Prostate gland (tissue), 2 donors: ENCODE results near the gene SUGCT. TPM values are rescaled to one million over a fixed set of nuclear protein-coding genes. Genes with fewer than 3 reads are reported as not detected.

Source experiments
- DNase-seq: peaks from one replicate; pipeline ENCODE4 v3.0.0-alpha.2; 2019; ENCODE audit warnings: low spot score
- H3K27ac ChIP-seq, 2 donors: fragments of 200-600 bp; sonication (generic); 2 replicates each; pipeline ENCODE4 v1.5.1; 2017 to 2019
- H3K27me3 ChIP-seq: fragments of 200-600 bp; sonication (generic); replicated peaks from 2 replicates; pipeline ENCODE4 v1.5.1; 2019; ENCODE audit not compliant: insufficient read depth
- H3K36me3 ChIP-seq, 2 donors: fragments of 200-600 bp; sonication (generic); 1 replicate in 1 of 2; 2 replicates in 1 of 2; pipeline versions ENCODE4 v1.5.1 to v1.8.1; 2017 to 2019
- H3K4me1 ChIP-seq: fragments of 200-600 bp; sonication (generic); replicated peaks from 2 replicates; pipeline ENCODE4 v1.5.1; 2019
- H3K4me3 ChIP-seq, 2 donors: fragments of 200-600 bp; sonication (generic); 2 replicates each; pipeline ENCODE4 v1.5.1; 2017 to 2019
- H3K9me3 ChIP-seq: fragments of 200-600 bp; sonication (generic); 2 replicates; pipeline ENCODE4 v1.5.1; 2017
- POLR2A ChIP-seq: fragments of 450-650 bp; IDR thresholded peaks from one replicate; pipeline ENCODE4 v1.6.1; 2016; ENCODE audit warnings: antibody characterized with exemption, mild to moderate bottlenecking
- POLR2AphosphoS5 ChIP-seq: sonication (generic); formaldehyde crosslinking; IDR thresholded peaks from one replicate; pipeline ENCODE4 v1.6.1; 2017; ENCODE audit warnings: antibody characterized with exemption
- WGBS: methylation state at CpG from one replicate; pipeline ENCODE4 v1.1.5; 2018; 5-methylcytosine and 5-hydroxymethylcytosine counted together
- intact Hi-C: fragments of 100-400 bp; cut with DNase I; formaldehyde crosslinking; loops from one replicate; pipeline ENCODE4 v1.14.2; 2022
- total RNA-seq, 2 donors: library from RNA; depleted of rRNA; stranded (reverse); fragments of >200 nt; gene quantifications; one replicate each; pipeline ENCODE4 v1.1.0, GENCODE V29; 2016
- TF ChIP-seq, protein P1 (sequence below), 4 experiments: fragments of 200-600 bp in 2 of 4; fragments of 450-650 bp in 2 of 4; sonication (generic) in 2 of 4; IDR thresholded peaks; 1 replicate in 3 of 4; 2 replicates in 1 of 4; pipeline ENCODE4 v1.5.1; 2016 to 2019; ENCODE audit warnings: antibody characterized with exemption in 4 of 4, mild to moderate bottlenecking in 2 of 4, moderate library complexity in 2 of 4

The SUGCT gene
- total RNA-seq, 2 donors from 2014 or later, result 2.2 to 3.2 TPM

DNA sequence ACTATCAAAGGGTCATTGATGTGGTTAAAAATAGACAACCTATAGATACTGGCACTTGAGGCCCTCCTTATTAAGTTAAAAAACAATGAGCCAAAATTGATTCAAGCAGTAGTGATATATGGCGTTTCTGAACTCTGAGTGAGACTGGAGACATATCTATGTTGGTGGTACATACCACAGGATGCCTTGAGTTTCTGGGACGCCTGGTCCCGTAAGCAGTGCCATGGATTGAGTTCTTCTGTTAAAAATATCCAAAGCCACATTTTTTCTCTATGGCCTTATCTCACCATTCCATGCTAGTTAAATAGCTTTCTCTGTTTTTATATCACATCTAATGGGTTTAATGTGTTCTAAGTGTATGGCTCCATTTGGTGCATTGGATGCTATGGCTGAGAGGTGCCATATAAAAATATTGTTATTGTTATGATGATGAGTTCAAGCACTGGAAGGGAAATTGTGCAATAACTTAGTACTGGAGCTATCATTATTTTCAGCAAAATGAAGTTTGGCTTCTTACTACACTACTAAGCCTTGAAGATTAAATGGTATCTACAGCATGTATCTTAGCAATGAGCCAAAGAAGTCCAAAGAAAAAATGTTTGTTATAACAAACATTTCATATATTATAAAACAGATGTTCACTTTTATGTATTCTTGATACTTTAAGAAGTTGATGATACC, 713.9 kb downstream of the SUGCT start:
- no peaks in the 10 kb centered on the region for H3K36me3 ChIP-seq
- H3K27me3 ChIP-seq, result no peaks in the 10 kb centered on the region
- no peaks in the 10 kb centered on the region for H3K9me3 ChIP-seq
- H3K4me1 ChIP-seq, result no peaks in the 10 kb centered on the region
- no peak overlapping the region for H3K4me3 ChIP-seq
- DNase-seq, result no peak
- no peak overlapping the region for H3K27ac ChIP-seq
- intact Hi-C loops, result no loop called here
- WGBS, result 90% methylated on average over 3 of the region's 3 CpGs
- TF ChIP-seq POLR2AphosphoS5 (no peak), POLR2A (no peak)
- TF ChIP-seq, protein P1, sequence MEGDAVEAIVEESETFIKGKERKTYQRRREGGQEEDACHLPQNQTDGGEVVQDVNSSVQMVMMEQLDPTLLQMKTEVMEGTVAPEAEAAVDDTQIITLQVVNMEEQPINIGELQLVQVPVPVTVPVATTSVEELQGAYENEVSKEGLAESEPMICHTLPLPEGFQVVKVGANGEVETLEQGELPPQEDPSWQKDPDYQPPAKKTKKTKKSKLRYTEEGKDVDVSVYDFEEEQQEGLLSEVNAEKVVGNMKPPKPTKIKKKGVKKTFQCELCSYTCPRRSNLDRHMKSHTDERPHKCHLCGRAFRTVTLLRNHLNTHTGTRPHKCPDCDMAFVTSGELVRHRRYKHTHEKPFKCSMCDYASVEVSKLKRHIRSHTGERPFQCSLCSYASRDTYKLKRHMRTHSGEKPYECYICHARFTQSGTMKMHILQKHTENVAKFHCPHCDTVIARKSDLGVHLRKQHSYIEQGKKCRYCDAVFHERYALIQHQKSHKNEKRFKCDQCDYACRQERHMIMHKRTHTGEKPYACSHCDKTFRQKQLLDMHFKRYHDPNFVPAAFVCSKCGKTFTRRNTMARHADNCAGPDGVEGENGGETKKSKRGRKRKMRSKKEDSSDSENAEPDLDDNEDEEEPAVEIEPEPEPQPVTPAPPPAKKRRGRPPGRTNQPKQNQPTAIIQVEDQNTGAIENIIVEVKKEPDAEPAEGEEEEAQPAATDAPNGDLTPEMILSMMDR (IDR thresholded peaks at IDR 0.05), result no peak

DNA sequence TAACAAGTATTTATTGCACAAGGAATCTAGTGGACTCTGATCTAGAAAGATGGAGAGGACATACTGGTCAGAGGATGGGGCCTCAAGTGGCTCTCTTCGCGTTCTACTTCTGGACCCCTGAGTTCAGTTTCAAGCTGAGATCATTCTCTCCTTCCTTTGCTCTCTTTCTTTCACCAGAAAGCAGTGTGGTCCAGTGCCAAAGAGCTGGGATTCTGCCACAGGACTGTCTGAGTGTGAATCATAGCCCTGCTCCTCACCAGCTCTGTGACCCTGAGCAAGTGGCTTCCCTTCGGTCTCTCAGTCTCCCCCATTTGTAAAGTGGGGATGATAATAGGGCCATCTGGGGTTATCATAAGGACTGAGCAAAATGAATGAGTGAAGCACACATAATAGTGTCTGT, 715.2 kb downstream of the SUGCT start:
- TF ChIP-seq POLR2AphosphoS5, result no peak
- TF ChIP-seq POLR2A, result no peak
- TF ChIP-seq, protein P1 (IDR thresholded peaks at IDR 0.05), result no peak
- 89% methylated on average over 3 of the region's 3 CpGs for WGBS

DNA sequence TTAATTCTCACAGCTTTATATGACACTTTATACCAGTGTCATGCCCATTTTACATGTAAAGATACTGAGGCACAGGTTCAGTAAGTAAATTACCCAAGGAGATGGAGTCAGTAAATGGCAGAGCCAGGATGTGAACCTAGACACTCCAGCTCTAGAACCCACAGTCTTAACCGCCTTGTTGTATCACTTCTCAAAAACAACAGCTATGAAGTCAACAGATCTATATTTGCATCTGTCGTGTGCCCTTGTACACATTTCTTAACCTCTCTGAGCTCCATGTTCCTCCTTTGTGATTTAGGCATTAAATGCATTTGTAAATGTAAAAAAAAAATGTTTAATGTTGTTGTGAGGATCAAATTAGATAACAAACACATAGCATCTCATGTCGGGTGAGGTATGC, 716.2 kb downstream of the SUGCT start:
- Histone ChIP-seq H3K4me1 (no peaks in the 10 kb centered on the region), H3K4me3 (no peak overlapping the region), H3K27me3 (no peaks in the 10 kb centered on the region), H3K9me3 (no peaks in the 10 kb centered on the region), H3K27ac (no peak overlapping the region), H3K36me3 (no peaks in the 10 kb centered on the region)
- WGBS, result 92% methylated on average over 3 of the region's 3 CpGs
- TF ChIP-seq, protein P1 (IDR thresholded peaks at IDR 0.05), result no peak
- TF ChIP-seq POLR2AphosphoS5, result no peak
- no peak for TF ChIP-seq POLR2A
- DNase-seq, result no peak
- intact Hi-C loops, result no loop called here

More for the DNA sequence above, 715.2 kb downstream of the SUGCT start:
- Histone ChIP-seq H3K4me1 (no peaks in the 10 kb centered on the region), H3K4me3 (no peak overlapping the region), H3K9me3 (no peaks in the 10 kb centered on the region), H3K27me3 (no peaks in the 10 kb centered on the region), H3K36me3 (no peaks in the 10 kb centered on the region), H3K27ac (no peak overlapping the region)
- no peak for DNase-seq
- intact Hi-C loops, result no loop called here

DNA sequence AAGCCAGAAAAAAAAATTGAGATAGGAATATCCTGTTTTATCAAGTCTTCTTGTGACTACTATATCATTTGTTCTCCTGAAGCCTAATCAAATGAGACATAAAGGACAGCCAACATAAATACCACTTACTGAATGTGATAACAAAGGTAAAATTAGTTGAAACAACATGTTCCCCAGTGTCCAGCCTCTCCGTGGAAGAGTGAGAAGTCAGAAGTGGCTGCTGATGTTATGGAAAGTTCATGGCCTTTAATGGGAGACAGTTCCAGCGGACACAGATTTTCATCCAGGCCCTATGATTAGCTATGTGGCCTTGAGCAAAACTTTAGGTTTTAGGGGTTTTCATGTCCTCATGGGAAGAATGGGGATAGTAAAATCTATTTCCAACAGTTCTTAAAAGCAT, 724.3 kb downstream of the SUGCT start:
- DNase-seq, result no peak
- H3K27me3 ChIP-seq, result no peaks in the 10 kb centered on the region
- no peak overlapping the region for H3K4me3 ChIP-seq
- H3K9me3 ChIP-seq, result no peaks in the 10 kb centered on the region
- no peak overlapping the region for H3K27ac ChIP-seq
- TF ChIP-seq POLR2AphosphoS5, result no peak
- TF ChIP-seq, protein P1 (IDR thresholded peaks at IDR 0.05), result no peak
- no peak for TF ChIP-seq POLR2A
- no peaks in the 10 kb centered on the region for H3K4me1 ChIP-seq
- H3K36me3 ChIP-seq, result no peaks in the 10 kb centered on the region
- intact Hi-C loops, result no loop called here
- 79% methylated on average over 2 of the region's 2 CpGs for WGBS

DNA sequence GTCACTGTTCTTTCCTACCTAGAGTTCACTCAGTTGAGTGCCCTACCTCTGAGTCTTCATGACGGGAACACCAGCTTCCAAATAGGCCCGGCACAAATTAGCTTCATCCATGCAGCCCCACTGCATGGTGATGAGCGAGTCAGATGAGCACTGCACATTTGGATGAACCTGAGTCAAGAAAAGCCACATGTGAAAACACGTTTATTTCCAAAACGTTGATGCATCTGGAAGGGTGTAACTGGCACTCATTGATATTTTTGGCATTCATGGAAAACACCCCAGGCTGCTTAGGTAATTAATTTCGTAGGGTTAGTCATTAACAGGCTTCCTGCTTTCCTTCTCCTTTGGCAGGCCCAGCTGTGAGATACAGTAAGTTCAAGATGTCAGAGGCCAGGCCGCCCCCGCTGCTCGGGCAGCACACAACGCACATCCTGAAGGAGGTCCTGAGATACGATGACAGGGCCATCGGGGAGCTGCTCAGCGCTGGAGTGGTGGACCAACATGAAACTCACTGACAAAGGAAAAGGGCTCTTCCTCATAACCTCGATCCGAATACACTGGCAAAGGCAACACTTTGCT, 725.2 kb downstream of the SUGCT start:
- Histone ChIP-seq H3K27me3 (no peaks in the 10 kb centered on the region), H3K4me3 (no peak overlapping the region), H3K9me3 (no peaks in the 10 kb centered on the region), H3K27ac (no peak overlapping the region), H3K4me1 (no peaks in the 10 kb centered on the region), H3K36me3 (no peaks in the 10 kb centered on the region)
- WGBS, result 87% methylated on average over 15 of the region's 15 CpGs
- DNase-seq, result no peak
- TF ChIP-seq, protein P1 (IDR thresholded peaks at IDR 0.05), result no peak
- TF ChIP-seq POLR2A (no peak), POLR2AphosphoS5 (no peak)
- intact Hi-C loops, result no loop called here
